Measurements from ENCODE around the gene FOXP1.

- no peak for TF ChIP-seq CTCF (IDR thresholded peaks at IDR 0.05)
- TF ChIP-seq POLR2A (IDR thresholded peaks at IDR 0.05), result no peak
Measured at GRCh38 chr3:71083726-71084131, 499.8 kb downstream of the FOXP1 start.

Data from adrenal gland (tissue), 5 donors.